GM12875 (cell line): Measurements from ENCODE around the gene XXYLT1.
"Not testable (repeated sequence)": the region's sequence is repeated elsewhere in the genome, so short reads cannot be mapped to it uniquely, and the experiment has no call there.

ENCODE experiments used
- H3K4me3 ChIP-seq: one replicate; pipeline ENCODE4 v1.5.1; 2011; ENCODE audit warnings: low read depth, low read length, control low read depth
- TF ChIP-seq, protein P1 (sequence below): IDR thresholded peaks from 2 replicates; pipeline ENCODE4 v1.5.1; 2011; ENCODE audit warnings: low read depth, mild to moderate bottlenecking, control low read depth, inconsistent platforms, low read length, moderate library complexity, borderline replicate concordance; ENCODE audit not compliant: insufficient read depth

Gene XXYLT1

DNA sequence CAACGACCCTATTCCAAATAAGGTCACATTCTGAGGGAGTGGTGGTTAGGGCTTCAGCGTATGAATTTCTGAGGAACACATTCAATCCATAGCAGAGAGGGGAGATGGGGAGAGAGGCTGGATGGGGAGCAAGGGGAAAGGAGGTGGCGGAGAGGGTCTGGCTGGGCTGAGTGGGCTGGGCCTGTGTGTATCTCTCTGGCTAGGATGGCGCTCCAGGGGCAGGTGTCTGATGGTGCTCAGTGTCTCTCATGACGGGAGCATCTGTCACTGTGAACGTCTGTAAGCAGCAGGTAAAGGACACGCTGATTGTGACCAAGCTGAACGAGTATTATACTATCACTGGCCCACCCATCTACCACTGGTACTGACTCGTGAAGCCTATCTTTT is 159.6 kb downstream of the XXYLT1 start:
- no peak overlapping the region for H3K4me3 ChIP-seq
- TF ChIP-seq, protein P1, sequence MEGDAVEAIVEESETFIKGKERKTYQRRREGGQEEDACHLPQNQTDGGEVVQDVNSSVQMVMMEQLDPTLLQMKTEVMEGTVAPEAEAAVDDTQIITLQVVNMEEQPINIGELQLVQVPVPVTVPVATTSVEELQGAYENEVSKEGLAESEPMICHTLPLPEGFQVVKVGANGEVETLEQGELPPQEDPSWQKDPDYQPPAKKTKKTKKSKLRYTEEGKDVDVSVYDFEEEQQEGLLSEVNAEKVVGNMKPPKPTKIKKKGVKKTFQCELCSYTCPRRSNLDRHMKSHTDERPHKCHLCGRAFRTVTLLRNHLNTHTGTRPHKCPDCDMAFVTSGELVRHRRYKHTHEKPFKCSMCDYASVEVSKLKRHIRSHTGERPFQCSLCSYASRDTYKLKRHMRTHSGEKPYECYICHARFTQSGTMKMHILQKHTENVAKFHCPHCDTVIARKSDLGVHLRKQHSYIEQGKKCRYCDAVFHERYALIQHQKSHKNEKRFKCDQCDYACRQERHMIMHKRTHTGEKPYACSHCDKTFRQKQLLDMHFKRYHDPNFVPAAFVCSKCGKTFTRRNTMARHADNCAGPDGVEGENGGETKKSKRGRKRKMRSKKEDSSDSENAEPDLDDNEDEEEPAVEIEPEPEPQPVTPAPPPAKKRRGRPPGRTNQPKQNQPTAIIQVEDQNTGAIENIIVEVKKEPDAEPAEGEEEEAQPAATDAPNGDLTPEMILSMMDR = no peak

DNA sequence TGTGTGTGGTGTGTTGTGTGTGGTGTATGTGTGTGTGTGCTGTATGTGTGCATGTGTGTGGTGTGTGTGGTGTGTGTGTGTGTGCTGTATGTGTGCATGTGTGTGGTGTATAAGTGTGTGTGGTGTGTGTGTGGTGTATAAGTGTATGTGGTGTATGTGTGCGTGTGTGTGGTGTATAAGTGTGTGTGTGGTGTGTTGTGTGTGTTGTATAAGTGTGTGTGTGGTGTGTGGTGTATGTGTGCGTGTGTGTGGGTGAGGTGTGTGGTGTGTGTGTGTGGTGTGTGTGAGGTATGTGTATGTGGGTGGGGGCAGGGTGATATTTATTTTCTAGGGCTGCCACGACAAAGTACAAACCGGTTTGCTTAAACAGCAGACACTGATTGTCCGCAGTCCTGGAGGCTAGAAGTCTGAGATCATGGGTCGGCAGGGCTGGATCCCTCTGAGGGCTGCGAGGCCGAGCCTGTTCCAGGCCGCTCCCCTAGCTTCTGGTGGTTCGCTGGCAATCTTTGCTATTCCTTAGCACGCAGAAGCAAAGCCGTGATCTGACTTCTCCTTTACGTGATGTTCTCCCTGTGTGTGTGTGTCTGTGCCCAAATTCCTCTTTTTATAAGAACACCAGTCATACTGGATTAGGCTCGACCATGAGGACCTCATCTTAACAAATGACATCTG is 160.2 kb downstream of the XXYLT1 start:
- H3K4me3 ChIP-seq = no peak overlapping the region
- TF ChIP-seq, protein P1 = no peak

DNA sequence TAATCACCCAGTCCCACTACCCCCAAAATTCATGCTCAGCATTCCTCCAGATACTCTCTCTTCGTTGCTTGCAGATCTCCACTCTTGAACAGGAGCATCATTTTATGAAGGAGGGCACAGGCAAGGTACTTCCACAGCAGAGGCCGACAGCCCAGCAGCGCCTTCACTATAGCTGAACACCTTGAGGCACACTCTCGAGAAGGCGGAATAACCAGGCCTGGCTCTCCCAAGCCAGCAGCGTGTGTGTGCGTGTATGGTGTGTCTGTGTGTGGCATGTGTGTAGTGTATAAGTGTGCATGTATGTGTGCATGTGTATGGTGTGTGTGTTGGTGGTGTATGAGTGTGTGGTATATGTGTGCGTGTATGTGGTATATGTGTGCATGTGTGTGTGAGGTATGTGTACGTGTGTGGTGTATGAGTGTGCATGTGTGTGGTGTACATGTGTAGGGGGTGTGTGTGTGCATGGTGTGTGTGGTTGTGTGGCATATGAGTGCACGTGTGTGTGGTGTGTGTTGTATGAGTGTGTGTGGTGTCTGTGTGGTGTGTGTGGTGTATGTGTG is 161.8 kb downstream of the XXYLT1 start:
- TF ChIP-seq, protein P1 = no peak
- no peak overlapping the region for H3K4me3 ChIP-seq

DNA sequence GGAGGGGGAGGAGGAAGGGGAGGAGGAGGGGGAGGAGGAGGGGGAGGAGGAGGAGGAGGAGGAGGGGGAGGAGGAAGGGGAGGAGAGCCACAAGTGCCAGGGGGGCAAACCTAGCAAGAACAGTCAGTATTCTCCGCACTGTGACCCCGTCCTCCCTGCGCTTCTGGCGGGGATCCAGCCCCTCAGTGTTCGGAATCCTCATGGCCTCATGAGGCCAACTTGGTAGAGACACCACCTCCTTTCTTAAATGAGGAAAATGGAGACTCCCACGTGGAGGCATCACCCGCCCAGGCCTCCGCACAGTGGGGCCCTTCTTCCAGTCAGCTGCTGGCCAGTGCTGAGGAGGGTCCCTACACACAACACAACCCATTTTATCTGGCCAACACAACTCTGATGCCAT is 163.4 kb downstream of the XXYLT1 start:
- no peak overlapping the region for H3K4me3 ChIP-seq
- TF ChIP-seq, protein P1 = no peak

DNA sequence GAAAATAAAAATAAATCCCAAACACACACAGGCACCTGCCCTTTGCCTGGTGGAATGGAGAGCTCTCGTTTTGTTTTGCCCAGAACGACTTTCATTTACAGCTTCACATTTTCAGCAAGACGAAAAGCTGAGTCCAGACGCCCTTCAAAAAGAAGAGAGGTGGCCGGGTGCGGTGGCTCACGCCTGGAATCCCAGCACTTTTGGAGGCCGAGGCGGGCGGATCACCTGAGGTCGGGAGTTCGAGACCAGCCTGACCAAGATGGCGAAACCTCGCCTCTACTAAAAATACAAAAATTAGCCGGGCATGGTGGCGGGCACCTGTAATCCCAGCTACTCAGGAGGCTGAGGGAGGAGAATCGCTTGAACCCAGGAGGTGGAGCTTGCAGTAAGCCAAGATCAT is 163.9 kb downstream of the XXYLT1 start:
- not testable (repeated sequence) for H3K4me3 ChIP-seq

DNA sequence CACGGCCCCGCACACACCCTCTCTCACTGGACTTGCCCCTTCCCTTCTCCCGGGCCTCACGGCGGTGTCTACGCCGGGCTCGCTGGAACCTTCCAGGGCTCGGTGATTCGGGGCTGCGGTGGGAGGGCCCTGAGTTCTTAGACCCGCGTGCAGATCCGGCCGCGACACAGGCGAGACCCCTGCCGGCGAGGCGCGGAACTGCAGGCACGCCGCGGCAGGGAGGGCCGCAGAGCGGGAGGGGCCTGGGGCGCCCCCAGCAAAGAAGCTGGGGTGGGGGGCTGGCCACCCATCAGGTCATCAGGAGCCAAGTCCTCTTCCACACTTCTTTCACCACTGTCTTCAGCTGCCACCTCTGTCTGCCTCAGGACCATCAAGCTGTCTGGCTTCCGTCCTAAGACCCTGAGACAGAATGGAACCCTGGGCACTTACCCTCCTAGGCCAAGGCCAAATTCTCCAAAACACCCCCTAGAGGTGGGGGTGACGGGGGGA is 164.5 kb downstream of the XXYLT1 start:
- TF ChIP-seq, protein P1 = peak; percentile 98
- no peak overlapping the region for H3K4me3 ChIP-seq

DNA sequence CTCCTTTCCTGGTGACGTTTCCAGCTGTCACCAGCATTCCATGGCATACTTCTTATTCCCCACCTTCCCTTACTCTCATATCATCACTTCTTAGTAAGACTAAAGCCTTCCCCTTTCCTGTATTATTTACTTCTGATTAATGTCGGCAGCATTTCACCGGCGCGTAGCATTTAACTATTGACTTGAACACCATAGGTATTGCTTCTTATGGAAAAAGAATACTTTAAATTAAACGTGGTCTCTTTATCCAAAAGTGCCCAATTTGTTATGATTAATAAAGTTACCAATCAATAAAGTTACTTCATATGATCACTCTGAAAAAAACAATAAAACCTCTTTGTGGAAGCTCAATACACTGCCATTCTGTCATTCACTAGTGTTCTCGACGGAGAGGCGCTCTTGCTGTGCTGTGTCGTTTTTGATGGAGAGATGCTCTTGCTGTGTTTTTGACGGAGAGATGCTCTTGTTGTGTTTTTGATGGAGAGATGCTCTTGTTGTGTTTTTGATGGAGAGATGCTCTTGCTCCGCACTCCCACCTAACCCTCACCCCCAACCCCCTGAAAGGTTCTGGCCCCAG is 165.0 kb downstream of the XXYLT1 start:
- TF ChIP-seq, protein P1 = no peak
- no peak overlapping the region for H3K4me3 ChIP-seq
